ENCODE results near the gene METTL6. TPM values are rescaled to one million over a fixed set of nuclear protein-coding genes. Genes with fewer than 3 reads are reported as not detected.

Gene METTL6, protein sequence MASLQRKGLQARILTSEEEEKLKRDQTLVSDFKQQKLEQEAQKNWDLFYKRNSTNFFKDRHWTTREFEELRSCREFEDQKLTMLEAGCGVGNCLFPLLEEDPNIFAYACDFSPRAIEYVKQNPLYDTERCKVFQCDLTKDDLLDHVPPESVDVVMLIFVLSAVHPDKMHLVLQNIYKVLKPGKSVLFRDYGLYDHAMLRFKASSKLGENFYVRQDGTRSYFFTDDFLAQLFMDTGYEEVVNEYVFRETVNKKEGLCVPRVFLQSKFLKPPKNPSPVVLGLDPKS
- total RNA-seq (ENCODE audit: unreplicated experiment): 16.0 TPM
- long read RNA-seq, partial matches to known transcripts: 0 of 1 reads
- long read RNA-seq, other reads (novel, unspliced or antisense): 1 of 1 reads

DNA sequence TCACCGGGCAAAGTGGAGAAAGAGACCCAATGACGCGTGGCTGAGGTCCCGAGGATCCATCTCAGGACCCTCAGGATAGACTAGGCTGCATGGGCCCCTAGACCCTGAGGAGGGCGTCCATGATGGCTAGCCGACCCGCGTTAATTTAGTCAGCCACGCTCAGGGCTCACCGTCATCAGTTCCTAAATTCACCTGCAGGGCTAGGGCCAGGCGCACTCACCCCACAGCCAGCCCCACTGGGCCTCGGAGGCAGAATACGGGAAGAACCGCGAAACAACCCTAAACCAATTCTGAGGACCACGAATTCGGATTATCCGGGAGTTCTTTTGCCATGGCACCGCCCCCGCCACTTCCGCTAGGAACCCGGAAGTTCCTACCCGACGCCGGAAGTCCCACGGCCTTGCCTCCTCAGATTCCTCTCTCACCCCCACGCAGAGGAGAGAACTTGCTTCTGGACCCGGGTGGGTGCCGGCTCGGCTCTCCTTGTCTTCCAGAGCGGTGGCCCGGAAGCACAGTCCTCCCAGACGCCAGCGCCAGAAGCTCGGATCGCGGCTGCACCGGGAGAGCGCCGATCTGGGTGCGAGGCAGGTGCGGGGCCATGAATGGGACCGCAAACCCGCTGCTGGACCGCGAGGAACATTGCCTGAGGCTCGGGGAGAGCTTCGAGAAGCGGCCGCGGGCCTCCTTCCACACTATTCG lies at the start of gene METTL6, which contains the start of gene EAF1:
TSS of gene METTL6 (minus strand) at position 363 of the 699 bp plus-strand sequence. CDS start 1,033 bp downstream, outside the sequence.
TSS of gene EAF1 (plus strand) at position 417 of the 699 bp plus-strand sequence. CDS start at position 599, 182 bp downstream.
- Mint-ChIP-seq H3K27ac (ENCODE audit: unreplicated experiment) (peak within 1 kb of the TSS; percentile 98), H3K4me3 (ENCODE audit: unreplicated experiment) (peak within 1 kb of the TSS; percentile 100), H3K36me3 (ENCODE audit: low read depth, unreplicated experiment) (peaks cover 11% of the 10 kb centered on the region), H3K9me3 (ENCODE audit: unreplicated experiment) (no peaks in the 10 kb centered on the region), H3K27me3 (ENCODE audit: unreplicated experiment) (peaks cover 5% of the 10 kb centered on the region), H3K4me1 (ENCODE audit: unreplicated experiment) (peaks cover 23% of the 10 kb centered on the region)
- TF ChIP-seq, protein P1, sequence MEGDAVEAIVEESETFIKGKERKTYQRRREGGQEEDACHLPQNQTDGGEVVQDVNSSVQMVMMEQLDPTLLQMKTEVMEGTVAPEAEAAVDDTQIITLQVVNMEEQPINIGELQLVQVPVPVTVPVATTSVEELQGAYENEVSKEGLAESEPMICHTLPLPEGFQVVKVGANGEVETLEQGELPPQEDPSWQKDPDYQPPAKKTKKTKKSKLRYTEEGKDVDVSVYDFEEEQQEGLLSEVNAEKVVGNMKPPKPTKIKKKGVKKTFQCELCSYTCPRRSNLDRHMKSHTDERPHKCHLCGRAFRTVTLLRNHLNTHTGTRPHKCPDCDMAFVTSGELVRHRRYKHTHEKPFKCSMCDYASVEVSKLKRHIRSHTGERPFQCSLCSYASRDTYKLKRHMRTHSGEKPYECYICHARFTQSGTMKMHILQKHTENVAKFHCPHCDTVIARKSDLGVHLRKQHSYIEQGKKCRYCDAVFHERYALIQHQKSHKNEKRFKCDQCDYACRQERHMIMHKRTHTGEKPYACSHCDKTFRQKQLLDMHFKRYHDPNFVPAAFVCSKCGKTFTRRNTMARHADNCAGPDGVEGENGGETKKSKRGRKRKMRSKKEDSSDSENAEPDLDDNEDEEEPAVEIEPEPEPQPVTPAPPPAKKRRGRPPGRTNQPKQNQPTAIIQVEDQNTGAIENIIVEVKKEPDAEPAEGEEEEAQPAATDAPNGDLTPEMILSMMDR (IDR thresholded peaks at IDR 0.05; ENCODE audit: unreplicated experiment): peak; percentile 18
- DNase-seq (ENCODE audit: low spot score): peak; percentile 71

DNA sequence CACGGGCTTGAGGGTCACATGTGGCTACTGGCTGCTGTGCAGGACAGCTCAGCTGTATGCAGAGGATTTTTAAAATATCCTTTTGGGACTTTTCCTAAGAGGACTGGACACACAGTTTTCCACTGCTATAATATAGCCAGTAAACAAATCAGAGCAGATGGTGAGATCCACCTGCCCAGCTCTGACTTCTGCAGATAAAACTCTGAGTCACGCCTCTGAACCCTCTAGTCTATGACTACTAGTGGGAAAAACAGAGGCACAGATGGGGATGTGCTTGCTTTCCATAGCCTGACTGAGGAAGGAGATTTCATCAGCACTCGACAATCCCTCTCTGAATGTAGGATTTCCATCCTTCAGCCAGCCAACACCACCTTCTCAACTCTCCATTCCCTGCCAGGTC lies 49.0 kb upstream of the METTL6 start:
- H3K4me3 Mint-ChIP-seq (ENCODE audit: unreplicated experiment): no peak overlapping the region
- DNase-seq (ENCODE audit: low spot score): no peak
- no peak overlapping the region for H3K27ac Mint-ChIP-seq (ENCODE audit: unreplicated experiment)
- no peaks in the 10 kb centered on the region for H3K36me3 Mint-ChIP-seq (ENCODE audit: low read depth, unreplicated experiment)
- H3K9me3 Mint-ChIP-seq (ENCODE audit: unreplicated experiment): no peaks in the 10 kb centered on the region
- TF ChIP-seq, protein P1 (IDR thresholded peaks at IDR 0.05; ENCODE audit: unreplicated experiment): no peak
- no peaks in the 10 kb centered on the region for H3K4me1 Mint-ChIP-seq (ENCODE audit: unreplicated experiment)
- H3K27me3 Mint-ChIP-seq (ENCODE audit: unreplicated experiment): peaks cover 2% of the 10 kb centered on the region

DNA sequence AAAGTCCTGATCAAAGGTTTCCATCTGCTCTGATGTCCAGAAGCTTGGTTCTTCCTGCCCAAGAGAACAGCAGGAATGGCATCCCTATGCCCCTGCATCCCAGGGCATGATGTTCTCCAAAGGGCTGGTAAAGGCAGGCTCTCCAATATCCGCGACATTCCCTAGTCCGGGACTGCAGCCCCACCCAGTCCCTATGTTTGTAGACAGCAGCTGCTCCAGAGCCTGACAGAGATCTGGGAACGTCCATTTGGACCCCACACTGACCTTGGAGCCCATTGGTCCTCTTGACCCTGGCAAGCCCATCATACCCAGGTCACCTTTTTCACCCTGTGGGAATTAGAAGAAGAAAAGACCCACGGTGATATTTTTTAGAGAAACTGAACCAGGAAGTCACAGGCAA lies 47.8 kb upstream of the METTL6 start:
- TF ChIP-seq, protein P1 (IDR thresholded peaks at IDR 0.05; ENCODE audit: unreplicated experiment): no peak
- DNase-seq (ENCODE audit: low spot score): no peak
- H3K27me3 Mint-ChIP-seq (ENCODE audit: unreplicated experiment): peaks cover 2% of the 10 kb centered on the region
- no peak overlapping the region for H3K4me3 Mint-ChIP-seq (ENCODE audit: unreplicated experiment)
- no peaks in the 10 kb centered on the region for H3K4me1 Mint-ChIP-seq (ENCODE audit: unreplicated experiment)
- H3K9me3 Mint-ChIP-seq (ENCODE audit: unreplicated experiment): no peaks in the 10 kb centered on the region
- no peak overlapping the region for H3K27ac Mint-ChIP-seq (ENCODE audit: unreplicated experiment)
- H3K36me3 Mint-ChIP-seq (ENCODE audit: low read depth, unreplicated experiment): no peaks in the 10 kb centered on the region

DNA sequence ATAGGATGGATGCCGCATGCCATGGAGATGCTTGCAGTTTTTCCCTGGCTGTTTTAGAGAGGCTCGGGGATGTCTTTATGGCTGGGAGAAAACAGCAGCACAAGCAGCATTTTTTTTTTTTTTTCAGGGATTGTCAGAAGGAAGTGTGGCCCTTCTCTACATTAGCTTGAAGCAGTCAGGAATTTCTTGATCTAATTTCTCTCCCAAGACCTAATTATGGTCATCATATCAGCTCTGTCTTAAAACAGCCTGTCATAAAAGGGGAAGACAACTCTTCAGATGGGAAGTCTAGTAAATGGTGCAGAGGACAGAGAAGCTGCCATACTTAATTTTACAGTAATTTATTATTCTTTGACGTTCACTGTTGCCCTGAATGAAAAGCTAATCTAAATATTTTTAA lies 44.5 kb upstream of the METTL6 start:
- Mint-ChIP-seq H3K36me3 (ENCODE audit: low read depth, unreplicated experiment) (no peaks in the 10 kb centered on the region), H3K4me3 (ENCODE audit: unreplicated experiment) (no peak overlapping the region), H3K4me1 (ENCODE audit: unreplicated experiment) (peaks cover 5% of the 10 kb centered on the region), H3K9me3 (ENCODE audit: unreplicated experiment) (no peaks in the 10 kb centered on the region), H3K27ac (ENCODE audit: unreplicated experiment) (no peak overlapping the region), H3K27me3 (ENCODE audit: unreplicated experiment) (peaks cover 2% of the 10 kb centered on the region)
- TF ChIP-seq, protein P1 (IDR thresholded peaks at IDR 0.05; ENCODE audit: unreplicated experiment): no peak
- DNase-seq (ENCODE audit: low spot score): no peak

DNA sequence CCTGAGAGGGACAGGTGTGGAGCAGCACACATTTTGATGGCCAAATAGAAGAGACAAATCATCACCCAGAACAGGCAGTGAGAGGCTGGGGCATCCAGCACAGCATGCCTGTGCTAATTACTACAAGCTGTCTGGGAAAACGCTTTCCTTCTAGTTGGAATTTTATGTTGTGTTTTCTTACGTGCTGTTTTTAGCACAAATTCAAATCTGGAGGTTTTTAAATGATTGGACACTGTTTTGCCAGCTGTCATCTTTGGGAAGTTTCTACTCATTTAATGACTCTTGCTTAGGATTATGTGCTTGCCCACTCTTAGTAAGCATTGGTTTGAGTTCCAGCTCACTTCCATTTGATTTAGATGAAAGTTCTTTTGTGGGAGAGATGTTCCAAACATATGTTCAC lies 43.5 kb upstream of the METTL6 start:
- H3K4me3 Mint-ChIP-seq (ENCODE audit: unreplicated experiment): no peak overlapping the region
- H3K9me3 Mint-ChIP-seq (ENCODE audit: unreplicated experiment): no peaks in the 10 kb centered on the region
- H3K4me1 Mint-ChIP-seq (ENCODE audit: unreplicated experiment): peaks cover 5% of the 10 kb centered on the region
- H3K27me3 Mint-ChIP-seq (ENCODE audit: unreplicated experiment): no peaks in the 10 kb centered on the region
- TF ChIP-seq, protein P1 (IDR thresholded peaks at IDR 0.05; ENCODE audit: unreplicated experiment): no peak
- H3K27ac Mint-ChIP-seq (ENCODE audit: unreplicated experiment): no peak overlapping the region
- no peaks in the 10 kb centered on the region for H3K36me3 Mint-ChIP-seq (ENCODE audit: low read depth, unreplicated experiment)
- DNase-seq (ENCODE audit: low spot score): no peak

All from endothelial cell (in vitro differentiated cells).